AG09309 (cell line): Measurements from ENCODE around the gene SOX5.
"Not testable (repeated sequence)": the region's sequence is repeated elsewhere in the genome, so short reads cannot be mapped to it uniquely, and the experiment has no call there.

Experiments used
- DNase-seq: peaks from one replicate; pipeline ENCODE4 v3.0.0-alpha.2; 2010; ENCODE audit warnings: low read depth
- H3K4me3 ChIP-seq: 2 replicates; pipeline ENCODE4 v1.5.1; 2011; ENCODE audit warnings: mild to moderate bottlenecking, low read depth, low read length, moderate library complexity; ENCODE audit not compliant: control insufficient read depth
- CTCF ChIP-seq: IDR thresholded peaks from 2 replicates; pipeline ENCODE4 v1.5.1; 2011; ENCODE audit warnings: mild to moderate bottlenecking, low read depth, low read length, inconsistent platforms; ENCODE audit not compliant: insufficient read depth, control insufficient read depth; ENCODE audit errors: missing control alignments

The SOX5 gene

GRCh38 chr12:23843958-23844357 lies 105.5 kb downstream of the SOX5 start:
- no peak for TF ChIP-seq CTCF
- H3K4me3 ChIP-seq = no peak overlapping the region
- no peak for DNase-seq

GRCh38 chr12:23834076-23834475 lies 115.4 kb downstream of the SOX5 start:
- no peak for TF ChIP-seq CTCF
- H3K4me3 ChIP-seq = no peak overlapping the region
- DNase-seq = no peak

GRCh38 chr12:23831739-23832138 lies 117.7 kb downstream of the SOX5 start:
- DNase-seq = no peak
- no peak overlapping the region for H3K4me3 ChIP-seq
- TF ChIP-seq CTCF = no peak

- no peak for TF ChIP-seq CTCF
- DNase-seq = no peak
- no peak overlapping the region for H3K4me3 ChIP-seq
These were observed 119.3 kb downstream of the SOX5 start for GRCh38 chr12:23830210-23830609.

GRCh38 chr12:23827353-23827752 lies 122.1 kb downstream of the SOX5 start:
- no peak overlapping the region for H3K4me3 ChIP-seq
- DNase-seq = no peak
- TF ChIP-seq CTCF = no peak

- DNase-seq, H3K4me3 ChIP-seq: not testable (repeated sequence)
These were observed 124.3 kb downstream of the SOX5 start for GRCh38 chr12:23825124-23825523.

GRCh38 chr12:23824358-23824757 lies 125.1 kb downstream of the SOX5 start:
- TF ChIP-seq CTCF = no peak
- no peak overlapping the region for H3K4me3 ChIP-seq

GRCh38 chr12:23822883-23823282 lies 126.6 kb downstream of the SOX5 start:
- not testable (repeated sequence) for DNase-seq, H3K4me3 ChIP-seq

More at GRCh38 chr12:23824358-23824757, 125.1 kb downstream of the SOX5 start:
- DNase-seq = no peak
